Activated CD8-positive, alpha-beta memory T cell treated with anti-CD3 and anti-CD28 coated beads for 36 hours (primary cell): ENCODE data around the gene B4GALT2. TPM values are rescaled to one million over a fixed set of nuclear protein-coding genes. Genes with fewer than 3 reads are reported as not detected.

Source experiments
- CTCF ChIA-PET: fragments of 350-600 bp; sonication (Branson Sonifier 250); formaldehyde crosslinking; loops from one replicate; lab custom pipeline; 2021; ENCODE audit warnings: antibody characterized with exemption; lab: Charles Lee
- POLR2A ChIA-PET: fragments of 350-600 bp; sonication (Branson Sonifier 250); formaldehyde crosslinking; loops from one replicate; lab custom pipeline; 2021; ENCODE audit warnings: antibody characterized with exemption; lab: Charles Lee
- total RNA-seq, 2 experiments: library from RNA; stranded (reverse); gene quantifications; one replicate each; pipeline ENCODE4 v1.2.3, GENCODE V29; 2021

B4GALT2 gene
- total RNA-seq, 2 experiments from 2014 or later: 44.7 to 45.4 TPM

GRCh38 chr1:43961692-43962091 lies 17.3 kb upstream of the B4GALT2 start:
- ChIA-PET POLR2A (no interaction called here), CTCF (no interaction called here)

GRCh38 chr1:43962324-43962723 lies 16.7 kb upstream of the B4GALT2 start:
- ChIA-PET CTCF (no interaction called here), POLR2A (no interaction called here)

- POLR2A ChIA-PET: no interaction called here
- CTCF ChIA-PET: no interaction called here
Observed at GRCh38 chr1:43963006-43963405, 16.0 kb upstream of the B4GALT2 start.

- CTCF ChIA-PET: no interaction called here
Observed at GRCh38 chr1:43963890-43964289, 15.1 kb upstream of the B4GALT2 start.

GRCh38 chr1:43965316-43965715 lies 13.7 kb upstream of the B4GALT2 start:
- CTCF ChIA-PET: no interaction called here
- POLR2A ChIA-PET: no interaction called here

More at GRCh38 chr1:43963890-43964289, 15.1 kb upstream of the B4GALT2 start:
- POLR2A ChIA-PET: no interaction called here

- ChIA-PET POLR2A (no interaction called here), CTCF (interaction anchor here (4.0 kb wide), 1 partner anchor 21 kb away, joined by 16 read pairs; the partner anchor contains the start of gene IPO13)
Observed at GRCh38 chr1:43968348-43968948, 10.6 kb upstream of the B4GALT2 start.

GRCh38 chr1:43969416-43969745 lies 9.6 kb upstream of the B4GALT2 start:
- CTCF ChIA-PET: interaction anchor here (4.0 kb wide), 1 partner anchor 22 kb away, joined by 16 read pairs; the partner anchor contains the start of gene IPO13
- POLR2A ChIA-PET: no interaction called here

GRCh38 chr1:43969746-43970466 lies 9.1 kb upstream of the B4GALT2 start, which contains the start of gene DPH2:
DPH2 (plus strand) TSS chr1:43970010; CDS start chr1:43970176, 166 bp downstream.
- ChIA-PET CTCF (interaction anchor here (0.7 to 4.0 kb wide), 3 partner anchors 23 to 205 kb away, joined by 4 to 16 read pairs (median 6); partner anchors contain the start of gene IPO13), POLR2A (interaction anchor here (1.2 kb wide), 1 partner anchor 22 kb away, joined by 3 read pairs; no protein-coding TSS in a partner anchor)

GRCh38 chr1:43970502-43970901 lies 8.5 kb upstream of the B4GALT2 start:
- CTCF ChIA-PET: interaction anchor here (0.7 to 4.0 kb wide), 3 partner anchors 23 to 206 kb away, joined by 4 to 16 read pairs (median 6); partner anchors contain the start of gene IPO13
- POLR2A ChIA-PET: interaction anchor here (1.2 kb wide), 1 partner anchor 22 kb away, joined by 3 read pairs; no protein-coding TSS in a partner anchor

- CTCF ChIA-PET: interaction anchor here (0.8 to 4.0 kb wide), 3 partner anchors 24 to 50 kb away, joined by 3 to 16 read pairs (median 6); partner anchors contain the start of gene IPO13
- POLR2A ChIA-PET: interaction anchor here (1.2 kb wide), 1 partner anchor 21 kb away, joined by 3 read pairs; no protein-coding TSS in a partner anchor
Observed at GRCh38 chr1:43970911-43971310, 8.1 kb upstream of the B4GALT2 start.

GRCh38 chr1:43971336-43971980 lies 7.6 kb upstream of the B4GALT2 start:
- ChIA-PET POLR2A (interaction anchor here (0.8 to 1.2 kb wide), 2 partner anchors 21 to 36 kb away, joined by 3 read pairs; no protein-coding TSS in a partner anchor), CTCF (interaction anchor here (0.5 to 4.0 kb wide), 4 partner anchors 24 to 53 kb away, joined by 3 to 16 read pairs (median 4); partner anchors contain the start of gene IPO13)

- POLR2A ChIA-PET: interaction anchor here (0.6 to 1.1 kb wide), 3 partner anchors 16 to 296 kb away, joined by 3 to 8 read pairs (median 5); partner anchors contain the start of gene SLC6A9
- CTCF ChIA-PET: interaction anchor here (0.6 to 1.1 kb wide), 2 partner anchors 39 to 211 kb away, joined by 3 read pairs; no protein-coding TSS in a partner anchor
Observed at GRCh38 chr1:43973981-43974442, 5.0 kb upstream of the B4GALT2 start.

GRCh38 chr1:43974443-43975248 lies 4.4 kb upstream of the B4GALT2 start, which contains the start of gene ATP6V0B:
ATP6V0B (plus strand) TSS chr1:43974960; CDS start chr1:43975041, 81 bp downstream.
- ChIA-PET POLR2A (interaction anchor here (0.6 to 1.2 kb wide), 5 partner anchors 16 to 521 kb away, joined by 3 to 10 read pairs (median 7); partner anchors contain the start of genes HYI and SLC6A9), CTCF (interaction anchor here (0.6 to 1.5 kb wide), 8 partner anchors 14 to 211 kb away, joined by 3 to 6 read pairs (median 3); partner anchors contain the start of gene IPO13)

GRCh38 chr1:43975249-43975961 lies 3.6 kb upstream of the B4GALT2 start:
- ChIA-PET CTCF (interaction anchor here (0.7 to 1.5 kb wide), 9 partner anchors 8 to 212 kb away, joined by 3 to 6 read pairs (median 3); partner anchors contain the start of gene IPO13), POLR2A (interaction anchor here (0.5 to 1.2 kb wide), 5 partner anchors 15 to 522 kb away, joined by 3 to 10 read pairs (median 7); partner anchors contain the start of genes HYI and SLC6A9)

GRCh38 chr1:43976045-43976444 lies 3.0 kb upstream of the B4GALT2 start:
- POLR2A ChIA-PET: interaction anchor here (1.2 kb wide), 1 partner anchor 55 kb away, joined by 10 read pairs; the partner anchor contains the start of gene SLC6A9
- CTCF ChIA-PET: interaction anchor here (0.9 to 1.5 kb wide), 5 partner anchors 9 to 213 kb away, joined by 3 to 6 read pairs (median 4); no protein-coding TSS in a partner anchor

GRCh38 chr1:43976890-43977289 lies 2.1 kb upstream of the B4GALT2 start:
- POLR2A ChIA-PET: no interaction called here
- CTCF ChIA-PET: interaction anchor here (0.6 to 1.1 kb wide), 2 partner anchors 214 to 272 kb away, joined by 3 to 4 read pairs; no protein-coding TSS in a partner anchor
